ENCODE results near the gene C9orf50.

C9orf50 gene

DNA sequence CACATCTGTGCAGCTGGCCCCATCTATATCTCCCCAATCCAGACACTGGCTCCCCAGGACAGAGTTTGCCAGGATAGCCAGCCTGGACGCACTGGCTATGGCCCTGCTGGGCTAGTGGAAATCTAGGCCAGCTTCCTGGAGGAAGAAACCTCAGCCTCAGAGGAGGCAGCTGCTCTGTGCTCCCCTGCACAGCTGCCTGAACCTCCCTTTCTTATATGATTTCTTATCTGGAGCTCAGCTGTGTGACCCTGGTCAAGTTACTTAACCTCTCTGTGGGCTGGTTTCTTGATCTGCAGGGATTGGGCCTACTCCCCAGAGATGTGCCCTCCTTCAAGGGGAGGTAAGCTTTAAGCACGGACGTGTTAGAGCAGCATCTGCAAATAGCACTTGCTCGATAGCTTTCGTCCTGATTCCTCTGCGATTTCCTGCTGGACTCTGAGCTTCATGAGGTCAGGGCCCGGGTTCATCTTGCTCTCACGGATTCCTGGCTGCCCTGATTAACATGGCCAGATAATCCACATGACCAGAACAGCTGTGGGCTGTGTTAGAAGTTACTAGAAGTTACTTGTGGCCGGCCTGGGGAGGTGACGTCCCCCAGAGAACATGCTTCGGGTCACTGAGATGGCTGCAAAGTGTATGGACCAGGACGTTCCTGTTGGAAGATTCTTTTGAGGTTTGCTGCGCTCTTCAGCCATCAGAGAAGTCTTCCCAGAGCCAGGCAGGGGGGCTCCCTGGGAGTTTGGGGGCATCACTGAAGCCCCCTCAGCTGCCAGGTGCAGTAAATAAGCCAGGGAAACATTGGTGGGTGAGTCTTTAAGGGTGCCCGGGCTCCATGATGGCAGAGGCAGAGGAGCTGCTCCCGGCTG, 14.5 kb downstream of the C9orf50 start:
- TF ChIP-seq MAX (IDR thresholded peaks at IDR 0.05; ENCODE audit: low read depth, low read length) = no peak
- TF ChIP-seq, protein P1, sequence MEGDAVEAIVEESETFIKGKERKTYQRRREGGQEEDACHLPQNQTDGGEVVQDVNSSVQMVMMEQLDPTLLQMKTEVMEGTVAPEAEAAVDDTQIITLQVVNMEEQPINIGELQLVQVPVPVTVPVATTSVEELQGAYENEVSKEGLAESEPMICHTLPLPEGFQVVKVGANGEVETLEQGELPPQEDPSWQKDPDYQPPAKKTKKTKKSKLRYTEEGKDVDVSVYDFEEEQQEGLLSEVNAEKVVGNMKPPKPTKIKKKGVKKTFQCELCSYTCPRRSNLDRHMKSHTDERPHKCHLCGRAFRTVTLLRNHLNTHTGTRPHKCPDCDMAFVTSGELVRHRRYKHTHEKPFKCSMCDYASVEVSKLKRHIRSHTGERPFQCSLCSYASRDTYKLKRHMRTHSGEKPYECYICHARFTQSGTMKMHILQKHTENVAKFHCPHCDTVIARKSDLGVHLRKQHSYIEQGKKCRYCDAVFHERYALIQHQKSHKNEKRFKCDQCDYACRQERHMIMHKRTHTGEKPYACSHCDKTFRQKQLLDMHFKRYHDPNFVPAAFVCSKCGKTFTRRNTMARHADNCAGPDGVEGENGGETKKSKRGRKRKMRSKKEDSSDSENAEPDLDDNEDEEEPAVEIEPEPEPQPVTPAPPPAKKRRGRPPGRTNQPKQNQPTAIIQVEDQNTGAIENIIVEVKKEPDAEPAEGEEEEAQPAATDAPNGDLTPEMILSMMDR (IDR thresholded peaks at IDR 0.05; ENCODE audit: low read depth, low read length) = no peak
- no peak for TF ChIP-seq POLR2A (IDR thresholded peaks at IDR 0.05; ENCODE audit: extremely low read depth, insufficient read length)
- TF ChIP-seq MYC (IDR thresholded peaks at IDR 0.05; ENCODE audit: low read depth, low read length) = no peak
- no peak for DNase-seq (ENCODE audit: low read depth)
- no peak overlapping the region for H3K4me3 ChIP-seq (ENCODE audit: low read depth, low read length)

DNA sequence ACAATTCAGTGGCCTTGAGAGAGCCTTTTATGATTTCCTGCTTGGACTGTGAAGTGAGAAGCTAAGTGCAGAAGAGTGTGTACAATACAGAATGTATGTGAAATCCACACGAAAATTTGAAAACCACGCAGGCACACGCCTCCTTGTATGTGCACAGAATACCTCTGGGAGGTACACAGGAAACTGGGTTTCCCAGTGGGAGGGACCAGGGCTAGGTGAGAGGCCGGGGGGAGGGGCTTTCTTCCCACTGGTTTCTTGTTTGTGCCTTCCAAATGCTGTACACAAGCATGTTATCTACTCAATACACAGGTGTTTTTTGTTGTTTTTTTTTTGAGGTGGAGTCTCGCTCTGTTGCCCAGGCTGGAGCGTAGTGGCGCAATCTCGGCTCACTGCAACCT, 16.1 kb downstream of the C9orf50 start:
- H3K4me3 ChIP-seq (ENCODE audit: low read depth, low read length) = no peak overlapping the region
- no peak for TF ChIP-seq MAX (IDR thresholded peaks at IDR 0.05; ENCODE audit: low read depth, low read length)
- TF ChIP-seq, protein P1 (IDR thresholded peaks at IDR 0.05; ENCODE audit: low read depth, low read length) = no peak
- no peak for TF ChIP-seq POLR2A (IDR thresholded peaks at IDR 0.05; ENCODE audit: extremely low read depth, insufficient read length)
- TF ChIP-seq MYC (IDR thresholded peaks at IDR 0.05; ENCODE audit: low read depth, low read length) = no peak
- DNase-seq (ENCODE audit: low read depth) = no peak

DNA sequence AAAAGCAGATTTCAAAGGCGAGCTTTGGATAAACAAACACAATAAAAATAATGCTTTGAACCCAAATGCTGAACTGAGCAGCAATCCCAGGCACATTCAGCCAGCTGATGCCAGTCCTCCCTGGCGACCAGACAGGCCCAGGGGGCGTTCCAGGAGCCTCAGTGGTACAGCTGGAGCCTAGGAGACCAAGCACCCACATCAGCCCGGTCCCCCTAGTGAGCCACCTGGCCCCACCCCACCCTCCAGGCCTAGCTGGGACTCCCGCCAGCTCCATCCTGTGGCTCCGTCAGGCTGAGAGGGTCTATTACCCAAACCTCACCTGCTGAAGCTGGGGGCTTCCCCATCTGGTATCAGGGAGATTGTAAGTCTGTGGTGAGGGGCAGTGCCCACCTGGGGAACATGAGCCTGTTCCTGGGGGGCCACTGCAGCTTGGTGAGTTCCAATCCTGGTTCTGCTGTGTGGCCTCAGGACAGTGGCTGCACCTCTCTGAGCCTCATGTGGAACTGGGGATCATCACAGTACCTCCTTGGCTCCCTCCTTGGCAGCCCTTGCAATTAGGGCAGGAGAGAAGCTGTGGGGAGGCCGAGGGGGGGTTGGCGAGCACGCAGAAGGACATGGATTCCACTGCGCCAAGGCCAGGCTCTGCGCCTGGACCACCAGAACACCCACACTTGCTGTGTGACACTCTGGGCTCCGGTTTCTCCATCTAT, 16.7 kb downstream of the C9orf50 start:
- TF ChIP-seq POLR2A (IDR thresholded peaks at IDR 0.05; ENCODE audit: extremely low read depth, insufficient read length) (no peak), MYC (IDR thresholded peaks at IDR 0.05; ENCODE audit: low read depth, low read length) (no peak)
- H3K4me3 ChIP-seq (ENCODE audit: low read depth, low read length) = no peak overlapping the region
- no peak for DNase-seq (ENCODE audit: low read depth)

- H3K4me3 ChIP-seq (ENCODE audit: low read depth, low read length) = no peak overlapping the region
- TF ChIP-seq MAX (IDR thresholded peaks at IDR 0.05; ENCODE audit: low read depth, low read length) = no peak
- no peak for TF ChIP-seq POLR2A (IDR thresholded peaks at IDR 0.05; ENCODE audit: extremely low read depth, insufficient read length)
- TF ChIP-seq MYC (IDR thresholded peaks at IDR 0.05; ENCODE audit: low read depth, low read length) = no peak
- TF ChIP-seq, protein P1 (IDR thresholded peaks at IDR 0.05; ENCODE audit: low read depth, low read length) = no peak
- DNase-seq (ENCODE audit: low read depth) = peak; percentile 33
These were observed 18.1 kb downstream of the C9orf50 start for GRCh38 chr9:129602598-129603415.

DNA sequence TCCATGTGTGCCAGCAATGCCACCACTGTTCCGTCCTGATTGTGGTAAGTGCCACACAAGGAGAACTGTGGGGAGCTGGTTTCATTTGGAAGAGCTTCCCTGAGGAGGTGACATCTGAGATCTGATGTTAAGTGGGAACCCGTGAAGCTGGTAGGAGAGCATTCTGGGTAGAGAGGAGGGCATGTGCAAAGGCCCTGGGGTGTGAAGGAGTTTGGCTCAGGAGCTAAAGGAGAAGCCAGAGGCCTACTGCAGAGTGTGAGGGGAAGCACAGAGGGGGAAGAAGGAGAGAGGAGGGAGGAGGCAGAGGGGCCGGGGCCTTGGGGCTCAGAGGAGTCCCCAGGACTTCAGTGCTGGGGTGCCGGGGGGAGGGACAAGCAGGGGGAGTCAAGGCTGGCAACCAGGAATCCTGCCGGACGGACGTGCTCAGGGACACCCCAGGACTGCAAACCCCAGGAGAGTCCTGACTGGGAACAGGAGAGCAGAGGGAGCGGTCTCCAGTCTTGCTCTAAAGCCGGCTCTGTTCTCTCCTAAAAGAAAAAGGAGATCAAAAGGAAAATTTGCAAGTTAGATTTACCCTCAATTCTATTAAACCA, 19.7 kb downstream of the C9orf50 start:
- no peak for TF ChIP-seq MAX (IDR thresholded peaks at IDR 0.05; ENCODE audit: low read depth, low read length)
- TF ChIP-seq MYC (IDR thresholded peaks at IDR 0.05; ENCODE audit: low read depth, low read length) = no peak
- TF ChIP-seq POLR2A (IDR thresholded peaks at IDR 0.05; ENCODE audit: extremely low read depth, insufficient read length) = no peak
- TF ChIP-seq, protein P1 (IDR thresholded peaks at IDR 0.05; ENCODE audit: low read depth, low read length) = no peak
- H3K4me3 ChIP-seq (ENCODE audit: low read depth, low read length) = no peak overlapping the region
- DNase-seq (ENCODE audit: low read depth) = no peak

Data from NB4 (cell line).